Measurements from ENCODE around the gene DDB1. TPM values are rescaled to one million over a fixed set of nuclear protein-coding genes. Genes with fewer than 3 reads are reported as not detected.

The DDB1 gene
- total and polyA plus RNA-seq, 2 of the 13 experiments (the other 11 are each of a cell fraction or from before 2014, with no cell fraction given): 217 to 266 TPM

DNA sequence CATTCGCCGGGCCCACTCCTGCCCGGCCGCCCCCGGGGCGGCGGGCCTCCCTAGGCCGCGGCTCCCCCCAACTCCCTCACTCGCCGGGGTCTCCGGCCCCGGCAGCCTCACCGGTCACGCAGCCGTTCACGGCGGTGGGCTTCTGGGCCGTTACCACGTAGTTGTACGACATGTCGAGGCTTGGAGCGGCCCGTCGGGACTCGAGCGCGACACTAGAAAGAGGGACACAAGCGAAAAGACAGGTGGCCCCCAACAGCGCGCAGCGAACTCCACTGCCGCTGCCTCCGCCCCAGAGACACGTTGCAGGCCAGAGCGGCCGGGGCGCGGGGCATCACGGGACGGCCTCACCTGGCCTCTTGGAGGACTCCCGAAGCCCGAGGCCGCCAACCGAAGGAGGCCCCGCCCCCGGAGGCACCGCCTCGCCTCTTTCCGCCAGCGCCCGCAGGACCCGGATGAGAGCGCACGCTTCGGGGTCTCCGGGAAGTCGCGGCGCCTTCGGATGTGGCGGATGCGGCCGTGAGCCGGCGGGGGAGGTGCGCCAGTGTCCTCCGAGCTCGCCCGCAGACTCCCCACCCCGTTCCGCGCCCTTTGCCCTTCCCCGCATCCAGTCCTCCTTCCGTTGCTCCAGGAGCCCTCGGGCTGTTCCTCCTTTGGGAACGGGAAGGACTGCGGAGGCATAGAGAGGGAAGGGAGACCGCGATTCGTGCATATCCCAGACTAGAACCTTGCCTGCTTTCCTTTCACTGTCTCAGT, at the start of gene DDB1, which contains the start of gene TKFC (continued):
- TF ChIP-seq ZNF33B (CRISPR knock-in tag; IDR thresholded peaks at IDR 0.05) (0 out of 2 replicates have a peak, but pooled peaks have one; percentile 44), KDM6A (CRISPR knock-in tag; IDR thresholded peaks at IDR 0.05; ENCODE audit: low read depth) (no peak), ZNF224 (CRISPR knock-in tag; IDR thresholded peaks at IDR 0.05) (0 out of 2 replicates have a peak, but pooled peaks have one; percentile 36), MTF2 (CRISPR knock-in tag; IDR thresholded peaks at IDR 0.05; ENCODE audit: borderline replicate concordance) (no peak; the same call in 1 of the 2 replicates), ZNF274 (CRISPR knock-in tag; IDR thresholded peaks at IDR 0.05) (peak; percentile 81), ZNF143 (CRISPR knock-in tag; IDR thresholded peaks at IDR 0.05) (peak; percentile 95), MXI1 (IDR thresholded peaks at IDR 0.05; ENCODE audit: borderline replicate concordance, low read depth, low read length) (peak; percentile 95; the same call in 2 of the 3 replicates), GABPB1 (CRISPR knock-in tag; IDR thresholded peaks at IDR 0.05) (peak; percentile 94), CHCHD3 (CRISPR knock-in tag; IDR thresholded peaks at IDR 0.05) (peak; percentile 39; the same call in 1 of the 2 replicates), PCBP1 (IDR thresholded peaks at IDR 0.05; ENCODE audit: borderline replicate concordance, low read depth, low read length) (peak; percentile 74; the same call in 1 of the 2 replicates), JDP2 (CRISPR knock-in tag; IDR thresholded peaks at IDR 0.05; ENCODE audit: borderline replicate concordance) (no peak), MED1 (CRISPR knock-in tag; IDR thresholded peaks at IDR 0.05) (peak; percentile 73), FOXJ3 (CRISPR knock-in tag; IDR thresholded peaks at IDR 0.05; ENCODE audit: borderline replicate concordance) (0 out of 2 replicates have a peak, but pooled peaks have one; percentile 8), ZNF768 (CRISPR knock-in tag; IDR thresholded peaks at IDR 0.05) (peak; percentile 55; the same call in 1 of the 2 replicates)
- TF ChIP-seq, protein P1, sequence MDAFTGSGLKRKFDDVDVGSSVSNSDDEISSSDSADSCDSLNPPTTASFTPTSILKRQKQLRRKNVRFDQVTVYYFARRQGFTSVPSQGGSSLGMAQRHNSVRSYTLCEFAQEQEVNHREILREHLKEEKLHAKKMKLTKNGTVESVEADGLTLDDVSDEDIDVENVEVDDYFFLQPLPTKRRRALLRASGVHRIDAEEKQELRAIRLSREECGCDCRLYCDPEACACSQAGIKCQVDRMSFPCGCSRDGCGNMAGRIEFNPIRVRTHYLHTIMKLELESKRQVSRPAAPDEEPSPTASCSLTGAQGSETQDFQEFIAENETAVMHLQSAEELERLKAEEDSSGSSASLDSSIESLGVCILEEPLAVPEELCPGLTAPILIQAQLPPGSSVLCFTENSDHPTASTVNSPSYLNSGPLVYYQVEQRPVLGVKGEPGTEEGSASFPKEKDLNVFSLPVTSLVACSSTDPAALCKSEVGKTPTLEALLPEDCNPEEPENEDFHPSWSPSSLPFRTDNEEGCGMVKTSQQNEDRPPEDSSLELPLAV (CRISPR knock-in tag; conservative IDR thresholded peaks at IDR 0.05; ENCODE audit: low read depth): no peak
- TF ChIP-seq, protein P2, sequence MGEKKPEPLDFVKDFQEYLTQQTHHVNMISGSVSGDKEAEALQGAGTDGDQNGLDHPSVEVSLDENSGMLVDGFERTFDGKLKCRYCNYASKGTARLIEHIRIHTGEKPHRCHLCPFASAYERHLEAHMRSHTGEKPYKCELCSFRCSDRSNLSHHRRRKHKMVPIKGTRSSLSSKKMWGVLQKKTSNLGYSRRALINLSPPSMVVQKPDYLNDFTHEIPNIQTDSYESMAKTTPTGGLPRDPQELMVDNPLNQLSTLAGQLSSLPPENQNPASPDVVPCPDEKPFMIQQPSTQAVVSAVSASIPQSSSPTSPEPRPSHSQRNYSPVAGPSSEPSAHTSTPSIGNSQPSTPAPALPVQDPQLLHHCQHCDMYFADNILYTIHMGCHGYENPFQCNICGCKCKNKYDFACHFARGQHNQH (CRISPR knock-in tag; IDR thresholded peaks at IDR 0.05): peak; percentile 93
- TF ChIP-seq, protein P3, sequence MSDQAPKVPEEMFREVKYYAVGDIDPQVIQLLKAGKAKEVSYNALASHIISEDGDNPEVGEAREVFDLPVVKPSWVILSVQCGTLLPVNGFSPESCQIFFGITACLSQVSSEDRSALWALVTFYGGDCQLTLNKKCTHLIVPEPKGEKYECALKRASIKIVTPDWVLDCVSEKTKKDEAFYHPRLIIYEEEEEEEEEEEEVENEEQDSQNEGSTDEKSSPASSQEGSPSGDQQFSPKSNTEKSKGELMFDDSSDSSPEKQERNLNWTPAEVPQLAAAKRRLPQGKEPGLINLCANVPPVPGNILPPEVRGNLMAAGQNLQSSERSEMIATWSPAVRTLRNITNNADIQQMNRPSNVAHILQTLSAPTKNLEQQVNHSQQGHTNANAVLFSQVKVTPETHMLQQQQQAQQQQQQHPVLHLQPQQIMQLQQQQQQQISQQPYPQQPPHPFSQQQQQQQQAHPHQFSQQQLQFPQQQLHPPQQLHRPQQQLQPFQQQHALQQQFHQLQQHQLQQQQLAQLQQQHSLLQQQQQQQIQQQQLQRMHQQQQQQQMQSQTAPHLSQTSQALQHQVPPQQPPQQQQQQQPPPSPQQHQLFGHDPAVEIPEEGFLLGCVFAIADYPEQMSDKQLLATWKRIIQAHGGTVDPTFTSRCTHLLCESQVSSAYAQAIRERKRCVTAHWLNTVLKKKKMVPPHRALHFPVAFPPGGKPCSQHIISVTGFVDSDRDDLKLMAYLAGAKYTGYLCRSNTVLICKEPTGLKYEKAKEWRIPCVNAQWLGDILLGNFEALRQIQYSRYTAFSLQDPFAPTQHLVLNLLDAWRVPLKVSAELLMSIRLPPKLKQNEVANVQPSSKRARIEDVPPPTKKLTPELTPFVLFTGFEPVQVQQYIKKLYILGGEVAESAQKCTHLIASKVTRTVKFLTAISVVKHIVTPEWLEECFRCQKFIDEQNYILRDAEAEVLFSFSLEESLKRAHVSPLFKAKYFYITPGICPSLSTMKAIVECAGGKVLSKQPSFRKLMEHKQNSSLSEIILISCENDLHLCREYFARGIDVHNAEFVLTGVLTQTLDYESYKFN (CRISPR knock-in tag; conservative IDR thresholded peaks at IDR 0.05): peak; percentile 41; the same call in 1 of the 2 replicates
- TF ChIP-seq, protein P4, sequence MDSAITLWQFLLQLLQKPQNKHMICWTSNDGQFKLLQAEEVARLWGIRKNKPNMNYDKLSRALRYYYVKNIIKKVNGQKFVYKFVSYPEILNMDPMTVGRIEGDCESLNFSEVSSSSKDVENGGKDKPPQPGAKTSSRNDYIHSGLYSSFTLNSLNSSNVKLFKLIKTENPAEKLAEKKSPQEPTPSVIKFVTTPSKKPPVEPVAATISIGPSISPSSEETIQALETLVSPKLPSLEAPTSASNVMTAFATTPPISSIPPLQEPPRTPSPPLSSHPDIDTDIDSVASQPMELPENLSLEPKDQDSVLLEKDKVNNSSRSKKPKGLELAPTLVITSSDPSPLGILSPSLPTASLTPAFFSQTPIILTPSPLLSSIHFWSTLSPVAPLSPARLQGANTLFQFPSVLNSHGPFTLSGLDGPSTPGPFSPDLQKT (CRISPR knock-in tag; IDR thresholded peaks at IDR 0.05; ENCODE audit: borderline replicate concordance): no peak
